NCI-H526 treated with DMSO at 0.1 percent for 48 hours (cell line): ENCODE measurements around the gene CSNK2A3.
"Not testable (repeated sequence)": the region's sequence is repeated elsewhere in the genome, so short reads cannot be mapped to it uniquely, and the experiment has no call there.

ENCODE experiments used
- DNase-seq: peaks from one replicate; lab custom pipeline; 2025; lab: John Stamatoyannopoulos, UW

CSNK2A3 gene

GRCh38 chr11:11352878-11353277 is at the start of gene CSNK2A3:
CSNK2A3 (minus strand) TSS chr11:11353250; CDS start chr11:11353119, 131 bp downstream.
- not testable (repeated sequence) for DNase-seq

- no peak for DNase-seq
Measured at GRCh38 chr11:11401960-11402535, 49.0 kb upstream of the CSNK2A3 start.

GRCh38 chr11:11400635-11401232 is 47.7 kb upstream of the CSNK2A3 start:
- no peak for DNase-seq

GRCh38 chr11:11400121-11400520 is 47.1 kb upstream of the CSNK2A3 start:
- no peak for DNase-seq

- no peak for DNase-seq
Measured at GRCh38 chr11:11397781-11398180, 44.7 kb upstream of the CSNK2A3 start.

- no peak for DNase-seq
Measured at GRCh38 chr11:11397036-11397415, 44.0 kb upstream of the CSNK2A3 start.

GRCh38 chr11:11396301-11397035 is 43.4 kb upstream of the CSNK2A3 start:
- no peak for DNase-seq

- no peak for DNase-seq
Measured at GRCh38 chr11:11395126-11395525, 42.1 kb upstream of the CSNK2A3 start.

- no peak for DNase-seq
Measured at GRCh38 chr11:11394241-11394640, 41.2 kb upstream of the CSNK2A3 start.

GRCh38 chr11:11391796-11392463 is 38.9 kb upstream of the CSNK2A3 start:
- no peak for DNase-seq

GRCh38 chr11:11391169-11391568 is 38.1 kb upstream of the CSNK2A3 start:
- no peak for DNase-seq

- no peak for DNase-seq
Measured at GRCh38 chr11:11390068-11390771, 37.2 kb upstream of the CSNK2A3 start.

- DNase-seq: no peak
Measured at GRCh38 chr11:11389238-11389637, 36.2 kb upstream of the CSNK2A3 start.

- DNase-seq: no peak
Measured at GRCh38 chr11:11387622-11388305, 34.7 kb upstream of the CSNK2A3 start.

GRCh38 chr11:11387207-11387606 is 34.2 kb upstream of the CSNK2A3 start:
- DNase-seq: no peak

GRCh38 chr11:11384829-11385228 is 31.8 kb upstream of the CSNK2A3 start:
- DNase-seq: no peak

GRCh38 chr11:11383995-11384394 is 30.9 kb upstream of the CSNK2A3 start:
- DNase-seq: no peak

GRCh38 chr11:11382858-11383532 is 29.9 kb upstream of the CSNK2A3 start:
- no peak for DNase-seq

- DNase-seq: no peak
Measured at GRCh38 chr11:11381471-11382105, 28.5 kb upstream of the CSNK2A3 start.

- DNase-seq: no peak
Measured at GRCh38 chr11:11380883-11381282, 27.8 kb upstream of the CSNK2A3 start.

GRCh38 chr11:11380340-11380739 is 27.3 kb upstream of the CSNK2A3 start:
- no peak for DNase-seq
